GM12875 (cell line): ENCODE results near the gene ZNF770.
"Not testable (repeated sequence)": the region's sequence is repeated elsewhere in the genome, so short reads cannot be mapped to it uniquely, and the experiment has no call there.

ENCODE experiments used
- H3K4me3 ChIP-seq: one replicate; pipeline ENCODE4 v1.5.1; 2011; ENCODE audit warnings: low read depth, low read length, control low read depth
- TF ChIP-seq, protein P1 (sequence below): IDR thresholded peaks from 2 replicates; pipeline ENCODE4 v1.5.1; 2011; ENCODE audit warnings: low read depth, mild to moderate bottlenecking, control low read depth, inconsistent platforms, low read length, moderate library complexity, borderline replicate concordance; ENCODE audit not compliant: insufficient read depth

Gene ZNF770

DNA sequence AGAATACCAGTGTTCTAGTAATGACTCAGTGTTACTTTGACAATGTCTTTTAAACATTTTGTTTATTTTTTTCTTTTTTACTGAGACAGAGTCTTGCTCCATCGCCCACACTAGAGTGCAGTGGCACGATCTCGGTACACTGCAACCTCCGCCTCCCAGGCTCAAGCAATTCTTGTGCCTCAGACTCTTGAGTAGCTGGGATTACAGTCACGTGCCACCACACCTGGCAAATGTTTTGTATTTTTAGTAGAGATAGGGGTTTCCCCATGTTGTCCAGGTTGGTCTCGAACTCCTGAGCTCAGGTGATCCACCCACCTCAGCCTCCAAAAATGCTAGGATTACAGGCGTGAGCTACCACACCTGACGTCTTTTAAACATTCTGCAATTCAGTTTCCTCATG, 34.2 kb downstream of the ZNF770 start:
- TF ChIP-seq, protein P1, sequence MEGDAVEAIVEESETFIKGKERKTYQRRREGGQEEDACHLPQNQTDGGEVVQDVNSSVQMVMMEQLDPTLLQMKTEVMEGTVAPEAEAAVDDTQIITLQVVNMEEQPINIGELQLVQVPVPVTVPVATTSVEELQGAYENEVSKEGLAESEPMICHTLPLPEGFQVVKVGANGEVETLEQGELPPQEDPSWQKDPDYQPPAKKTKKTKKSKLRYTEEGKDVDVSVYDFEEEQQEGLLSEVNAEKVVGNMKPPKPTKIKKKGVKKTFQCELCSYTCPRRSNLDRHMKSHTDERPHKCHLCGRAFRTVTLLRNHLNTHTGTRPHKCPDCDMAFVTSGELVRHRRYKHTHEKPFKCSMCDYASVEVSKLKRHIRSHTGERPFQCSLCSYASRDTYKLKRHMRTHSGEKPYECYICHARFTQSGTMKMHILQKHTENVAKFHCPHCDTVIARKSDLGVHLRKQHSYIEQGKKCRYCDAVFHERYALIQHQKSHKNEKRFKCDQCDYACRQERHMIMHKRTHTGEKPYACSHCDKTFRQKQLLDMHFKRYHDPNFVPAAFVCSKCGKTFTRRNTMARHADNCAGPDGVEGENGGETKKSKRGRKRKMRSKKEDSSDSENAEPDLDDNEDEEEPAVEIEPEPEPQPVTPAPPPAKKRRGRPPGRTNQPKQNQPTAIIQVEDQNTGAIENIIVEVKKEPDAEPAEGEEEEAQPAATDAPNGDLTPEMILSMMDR = no peak

GRCh38 chr15:34952481-34952880, 35.6 kb downstream of the ZNF770 start:
- TF ChIP-seq, protein P1 = no peak

More for the DNA sequence above, 34.2 kb downstream of the ZNF770 start:
- H3K4me3 ChIP-seq = no peak overlapping the region

GRCh38 chr15:34951993-34952392, 36.1 kb downstream of the ZNF770 start:
- TF ChIP-seq, protein P1 = no peak

More at GRCh38 chr15:34952481-34952880, 35.6 kb downstream of the ZNF770 start:
- H3K4me3 ChIP-seq = no peak overlapping the region

DNA sequence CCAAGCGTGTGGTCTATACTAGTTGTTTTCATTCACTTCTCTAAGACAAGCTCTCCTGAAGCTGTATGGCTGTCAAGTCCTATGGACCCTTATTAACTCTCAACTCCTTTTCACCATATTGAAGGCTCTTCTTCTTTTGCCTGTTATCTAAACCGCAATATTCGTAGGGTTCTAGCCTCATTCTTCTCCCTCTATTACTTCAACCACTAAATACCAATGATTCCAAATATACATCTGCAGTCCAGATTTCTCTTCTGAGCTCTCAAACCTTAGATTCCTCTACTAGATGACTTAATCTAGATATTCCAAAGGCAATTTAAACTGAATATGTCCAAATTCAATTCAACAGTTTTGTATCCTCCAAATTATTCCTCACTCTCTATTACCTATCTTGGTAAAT, 43.2 kb downstream of the ZNF770 start:
- no peak overlapping the region for H3K4me3 ChIP-seq
- TF ChIP-seq, protein P1 = no peak

More at GRCh38 chr15:34951993-34952392, 36.1 kb downstream of the ZNF770 start:
- no peak overlapping the region for H3K4me3 ChIP-seq

DNA sequence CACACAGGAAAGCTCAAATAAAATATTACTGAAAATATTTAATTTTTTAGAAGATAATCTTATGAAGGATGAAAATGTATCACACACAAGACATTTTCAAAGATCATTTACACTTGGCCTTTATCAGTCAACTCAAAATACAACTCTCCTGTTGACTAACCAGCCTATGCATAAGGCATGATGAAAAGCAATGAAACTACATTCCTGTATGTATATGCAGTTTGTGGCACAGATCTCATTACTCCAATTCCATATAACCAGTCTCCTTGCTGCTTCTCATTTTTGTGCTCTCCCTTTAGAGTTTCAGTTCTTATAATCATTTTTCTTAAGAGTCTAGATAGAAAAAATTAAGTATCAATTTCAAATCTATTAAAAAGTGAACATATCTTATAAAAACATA, 44.4 kb downstream of the ZNF770 start:
- TF ChIP-seq, protein P1 = no peak
- no peak overlapping the region for H3K4me3 ChIP-seq

- H3K4me3 ChIP-seq = not testable (repeated sequence)
Observed at GRCh38 chr15:34943264-34943663, 44.8 kb downstream of the ZNF770 start.

GRCh38 chr15:34942363-34942762, 45.7 kb downstream of the ZNF770 start:
- H3K4me3 ChIP-seq = no peak overlapping the region
- TF ChIP-seq, protein P1 = no peak

DNA sequence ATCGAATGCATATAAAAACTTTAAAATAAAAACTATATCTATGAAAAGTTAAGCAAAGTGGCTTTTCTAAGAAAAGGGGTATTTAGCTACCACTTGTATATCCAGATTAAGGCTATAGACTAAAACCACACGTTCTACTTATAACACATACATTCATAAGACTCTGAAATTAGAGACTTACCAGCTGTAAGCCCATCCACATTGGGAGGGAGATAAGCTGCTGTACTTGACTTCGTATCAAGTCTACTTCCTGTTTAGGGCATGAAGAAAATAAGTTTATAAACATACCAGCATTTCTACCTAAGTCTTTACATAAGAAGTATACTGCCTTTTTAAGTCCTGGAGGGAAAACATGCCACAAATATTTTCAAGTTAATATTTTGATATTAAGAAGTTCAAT, 46.3 kb downstream of the ZNF770 start:
- TF ChIP-seq, protein P1 = no peak
- no peak overlapping the region for H3K4me3 ChIP-seq
